SW 1271 (cell line): ENCODE results near the gene PPFIA4.

Experiments used
- DNase-seq, 2 experiments: peaks; one replicate each; lab custom pipeline; 2025; lab: John Stamatoyannopoulos, UW

PPFIA4 gene

GRCh38 chr1:203057911-203058675, 31.8 kb downstream of the PPFIA4 start:
- no peak for DNase-seq

GRCh38 chr1:203058676-203058935, 32.3 kb downstream of the PPFIA4 start:
- no peak for DNase-seq

GRCh38 chr1:203059485-203059884, 33.2 kb downstream of the PPFIA4 start:
- no peak for DNase-seq

- no peak for DNase-seq
Measured at GRCh38 chr1:203060115-203060514, 33.8 kb downstream of the PPFIA4 start.

GRCh38 chr1:203063287-203063686, 37.0 kb downstream of the PPFIA4 start:
- no peak for DNase-seq

GRCh38 chr1:203065191-203065590, 38.9 kb downstream of the PPFIA4 start:
- no peak for DNase-seq

- DNase-seq = no peak
Measured at GRCh38 chr1:203065986-203066385, 39.7 kb downstream of the PPFIA4 start.

GRCh38 chr1:203066965-203067364, 40.7 kb downstream of the PPFIA4 start:
- DNase-seq = no peak

GRCh38 chr1:203069030-203069747, 42.9 kb downstream of the PPFIA4 start:
- no peak for DNase-seq

GRCh38 chr1:203072002-203072602, 45.8 kb downstream of the PPFIA4 start:
- DNase-seq = no peak

GRCh38 chr1:203072911-203073310, 46.6 kb downstream of the PPFIA4 start:
- no peak for DNase-seq

- DNase-seq = no peak
Measured at GRCh38 chr1:203073469-203073868, 47.2 kb downstream of the PPFIA4 start.

- no peak for DNase-seq
Measured at GRCh38 chr1:203074610-203075009, 48.3 kb downstream of the PPFIA4 start.

- no peak for DNase-seq
Measured at GRCh38 chr1:203075236-203076030, 49.1 kb downstream of the PPFIA4 start.

- DNase-seq = no peak
Measured at GRCh38 chr1:203076031-203076511, 49.8 kb downstream of the PPFIA4 start.

GRCh38 chr1:203077367-203077766, 51.1 kb downstream of the PPFIA4 start:
- DNase-seq = no peak

GRCh38 chr1:203077956-203078355, 51.7 kb downstream of the PPFIA4 start:
- no peak for DNase-seq

- DNase-seq = no peak
Measured at GRCh38 chr1:203078478-203078877, 52.2 kb downstream of the PPFIA4 start.

GRCh38 chr1:203080456-203080855, 54.2 kb downstream of the PPFIA4 start:
- no peak for DNase-seq

- no peak for DNase-seq
Measured at GRCh38 chr1:203081465-203082230, 55.4 kb downstream of the PPFIA4 start.

- no peak for DNase-seq
Measured at GRCh38 chr1:203082231-203082505, 55.9 kb downstream of the PPFIA4 start.
